GM23248 (cell line): ENCODE measurements around the gene COX5A. TPM values are rescaled to one million over a fixed set of nuclear protein-coding genes. Genes with fewer than 3 reads are reported as not detected.

Experiments used
- DNase-seq: peaks from one replicate; pipeline ENCODE4 v3.0.0-alpha.2; 2015
- H2AFZ ChIP-seq: fragments of 200-600 bp; sonication (generic); 2 replicates; pipeline ENCODE4 v1.6.1; 2016; ENCODE audit warnings: antibody characterized with exemption
- H3F3A ChIP-seq: fragments of 200-600 bp; sonication (generic); 2 replicates; pipeline ENCODE4 v1.6.1; 2016; ENCODE audit warnings: mild to moderate bottlenecking, antibody characterized with exemption, mixed run types; ENCODE audit not compliant: insufficient read depth
- H3K27ac ChIP-seq: fragments of 200-600 bp; sonication (generic); 2 replicates; pipeline ENCODE4 v1.5.1; 2016; ENCODE audit warnings: mild to moderate bottlenecking
- H3K27me3 ChIP-seq: fragments of 200-600 bp; sonication (generic); replicated peaks from 2 replicates; pipeline ENCODE4 v1.6.1; 2016; ENCODE audit warnings: mild to moderate bottlenecking; ENCODE audit not compliant: insufficient read depth
- H3K36me3 ChIP-seq: fragments of 200-600 bp; sonication (generic); 2 replicates; pipeline ENCODE4 v1.6.1; 2016; ENCODE audit warnings: low read depth, mild to moderate bottlenecking
- H3K4me1 ChIP-seq: fragments of 200-600 bp; sonication (generic); 2 replicates; pipeline ENCODE4 v1.6.1; 2016; ENCODE audit warnings: mild to moderate bottlenecking; ENCODE audit not compliant: insufficient read depth
- H3K4me2 ChIP-seq: fragments of 200-600 bp; sonication (generic); one replicate; pipeline ENCODE4 v1.6.1; 2016; ENCODE audit warnings: mild to moderate bottlenecking; ENCODE audit not compliant: unreplicated experiment
- H3K4me3 ChIP-seq: fragments of 200-600 bp; sonication (generic); 2 replicates; pipeline ENCODE4 v1.5.1; 2016; ENCODE audit warnings: mild to moderate bottlenecking
- H3K79me2 ChIP-seq: fragments of 200-600 bp; sonication (generic); 2 replicates; pipeline ENCODE4 v1.6.1; 2016; ENCODE audit warnings: mild to moderate bottlenecking; ENCODE audit not compliant: insufficient read depth
- H3K9ac ChIP-seq: fragments of 200-600 bp; sonication (generic); 2 replicates; pipeline ENCODE4 v1.6.1; 2016; ENCODE audit warnings: mild to moderate bottlenecking
- H3K9me2 ChIP-seq: fragments of 200-600 bp; sonication (generic); 2 replicates; pipeline ENCODE4 v1.6.1; 2016; ENCODE audit warnings: mixed run types, mild to moderate bottlenecking, moderate library complexity; ENCODE audit not compliant: insufficient read depth
- H3K9me3 ChIP-seq: fragments of 200-600 bp; sonication (generic); one replicate; pipeline ENCODE4 v1.6.1; 2017; ENCODE audit warnings: low read depth
- H4K20me1 ChIP-seq: fragments of 200-600 bp; sonication (generic); 2 replicates; pipeline ENCODE4 v1.6.0; 2016; ENCODE audit not compliant: insufficient read depth
- EZH2 ChIP-seq: fragments of 200-600 bp; sonication (generic); IDR thresholded peaks from 2 replicates; pipeline ENCODE4 v1.6.1; 2018; ENCODE audit warnings: antibody characterized with exemption, mild to moderate bottlenecking; ENCODE audit not compliant: insufficient read depth, poor library complexity, severe bottlenecking
- EZH2phosphoT487 ChIP-seq: fragments of 200-600 bp; sonication (generic); IDR thresholded peaks from 2 replicates; pipeline ENCODE4 v1.6.1; 2018; ENCODE audit warnings: antibody characterized with exemption, moderate library complexity, mild to moderate bottlenecking, low read depth; ENCODE audit not compliant: insufficient read depth
- WGBS, 2 experiments: methylation state at CpG; one replicate each; pipeline ENCODE4 v1.1.6; 2015 to 2017; ENCODE audit warnings: low lambda C conversion rate in 2 of 2, low coverage in 1 of 2; ENCODE audit errors: missing lambda C conversion rate in 2 of 2; 5-methylcytosine and 5-hydroxymethylcytosine counted together
- in situ Hi-C: fragments of 300-500 bp; cut with MboI; formaldehyde crosslinking; loops from 2 replicates; pipeline ENCODE4 v1.15.0; 2020
- polyA plus RNA-seq: library from polyadenylated mRNA; unstranded; fragments of >200 nt; fragmentation: Nextera tagmentation; extraction: Ambion mirVana; gene quantifications from 2 replicates; pipeline ENCODE4 v1.2.1, GENCODE V29; 2016
- total RNA-seq: library from RNA; depleted of rRNA; stranded (reverse); fragments of >200 nt; shearing (Covaris generic); gene quantifications from 2 replicates; pipeline ENCODE4 v1.2.3, GENCODE V29; 2014

COX5A gene
- total and polyA plus RNA-seq, 2 experiments from 2014 or later: 48.2 to 321 TPM

DNA sequence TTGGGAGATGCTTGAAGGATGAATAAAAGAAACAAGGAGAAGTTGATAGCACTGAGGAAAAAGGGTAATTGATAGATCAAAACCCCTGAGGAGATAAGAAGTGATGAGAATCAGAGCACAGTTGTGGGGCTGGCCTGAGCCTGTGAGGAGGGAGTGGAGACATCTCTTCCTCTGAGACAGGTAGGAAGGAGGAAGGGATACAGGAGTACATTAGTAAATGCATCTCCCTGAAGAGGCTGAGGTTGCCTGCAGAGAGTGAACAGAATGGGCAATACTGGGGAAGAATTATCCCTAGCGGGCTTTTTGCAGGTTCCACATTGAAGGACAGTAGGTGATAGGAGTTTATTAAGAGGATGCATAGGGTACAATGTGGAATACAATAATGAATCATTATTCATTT is 40.2 kb upstream of the COX5A start:
- H3K4me1 ChIP-seq: no peaks in the 10 kb centered on the region
- peaks cover 9% of the 10 kb centered on the region for H3F3A ChIP-seq
- WGBS, 2 experiments: 89 to 100% methylated on average over 1 of the region's 1 CpG
- H4K20me1 ChIP-seq: no peaks in the 10 kb centered on the region
- H3K79me2 ChIP-seq: no peaks in the 10 kb centered on the region
- DNase-seq: no peak
- no peaks in the 10 kb centered on the region for H3K9me2 ChIP-seq
- no peak overlapping the region for H3K4me3 ChIP-seq
- H3K9me3 ChIP-seq: no peaks in the 10 kb centered on the region
- no peaks in the 10 kb centered on the region for H3K27me3 ChIP-seq
- no peak overlapping the region for H3K4me2 ChIP-seq
- in situ Hi-C loops: no loop called here
- no peak overlapping the region for H2AFZ ChIP-seq
- H3K36me3 ChIP-seq: no peaks in the 10 kb centered on the region
- H3K27ac ChIP-seq: no peak overlapping the region; the same call in 1 of the 2 replicates
- H3K9ac ChIP-seq: no peak overlapping the region
- TF ChIP-seq EZH2: no peak
- no peak for TF ChIP-seq EZH2phosphoT487

DNA sequence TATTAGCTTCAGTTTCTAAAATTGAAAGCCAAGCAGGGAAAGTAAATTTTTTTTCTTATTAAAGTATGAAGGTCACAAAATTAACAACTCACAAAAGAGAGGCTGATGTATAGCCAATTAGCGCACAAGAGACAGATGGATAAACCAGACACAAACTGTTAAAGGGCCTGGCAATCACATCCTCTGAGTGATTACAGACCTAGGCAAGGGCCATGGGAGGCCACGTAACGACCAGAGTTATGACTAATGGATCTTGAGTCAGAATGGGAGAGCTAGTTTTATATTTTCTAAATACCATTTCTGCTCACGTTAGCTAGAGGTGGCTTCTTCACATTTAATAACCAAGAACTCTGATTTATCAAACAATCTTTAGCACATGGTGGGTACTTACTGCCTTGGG is 39.7 kb upstream of the COX5A start:
- Histone ChIP-seq H3K9ac (no peak overlapping the region), H3K4me1 (no peaks in the 10 kb centered on the region), H3K4me2 (no peak overlapping the region), H3K27me3 (no peaks in the 10 kb centered on the region), H2AFZ (no peak overlapping the region), H3F3A (peaks cover 9% of the 10 kb centered on the region), H3K9me3 (no peaks in the 10 kb centered on the region), H4K20me1 (no peaks in the 10 kb centered on the region), H3K36me3 (no peaks in the 10 kb centered on the region), H3K4me3 (no peak overlapping the region), H3K79me2 (no peaks in the 10 kb centered on the region), H3K27ac (no peak overlapping the region; the same call in 1 of the 2 replicates), H3K9me2 (no peaks in the 10 kb centered on the region)
- WGBS, 2 experiments: 15 to 19% methylated on average over 4 of the region's 4 CpGs
- in situ Hi-C loops: no loop called here
- DNase-seq: peak; percentile 64
- TF ChIP-seq EZH2 (no peak), EZH2phosphoT487 (no peak)

DNA sequence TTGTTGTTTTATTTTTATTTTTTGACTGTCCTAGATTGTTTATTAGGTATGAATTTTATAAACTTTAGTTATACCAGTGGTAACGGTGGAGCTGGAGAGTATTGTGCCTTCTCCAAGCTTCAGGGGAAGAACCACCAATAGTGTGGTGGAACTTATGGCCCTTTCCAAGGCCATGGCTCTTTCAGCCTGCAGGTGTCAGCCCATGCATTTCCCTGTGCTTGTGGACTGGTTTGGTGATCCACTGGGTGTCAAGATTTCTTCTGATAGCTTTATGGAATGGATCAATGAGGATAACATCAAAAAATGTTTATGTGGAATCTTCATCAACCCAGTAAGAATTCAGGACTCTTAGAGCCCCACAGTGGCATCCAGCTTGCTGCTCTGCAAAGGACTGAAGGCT is 38.3 kb upstream of the COX5A start:
- no peaks in the 10 kb centered on the region for H3K4me1 ChIP-seq
- no peak for TF ChIP-seq EZH2
- no peak for TF ChIP-seq EZH2phosphoT487
- no peak for DNase-seq
- no peak overlapping the region for H2AFZ ChIP-seq
- in situ Hi-C loops: no loop called here
- no peaks in the 10 kb centered on the region for H3K79me2 ChIP-seq
- no peaks in the 10 kb centered on the region for H3K27me3 ChIP-seq
- H3K27ac ChIP-seq: no peak overlapping the region
- no peak overlapping the region for H3K9ac ChIP-seq
- no peaks in the 10 kb centered on the region for H4K20me1 ChIP-seq
- H3K4me3 ChIP-seq: no peak overlapping the region
- 0 to 8% methylated on average over 1 of the region's 1 CpG for WGBS, 2 experiments
- no peaks in the 10 kb centered on the region for H3K9me2 ChIP-seq
- H3K4me2 ChIP-seq: no peak overlapping the region
- H3K9me3 ChIP-seq: no peaks in the 10 kb centered on the region
- H3K36me3 ChIP-seq: no peaks in the 10 kb centered on the region
- peaks cover 9% of the 10 kb centered on the region for H3F3A ChIP-seq

DNA sequence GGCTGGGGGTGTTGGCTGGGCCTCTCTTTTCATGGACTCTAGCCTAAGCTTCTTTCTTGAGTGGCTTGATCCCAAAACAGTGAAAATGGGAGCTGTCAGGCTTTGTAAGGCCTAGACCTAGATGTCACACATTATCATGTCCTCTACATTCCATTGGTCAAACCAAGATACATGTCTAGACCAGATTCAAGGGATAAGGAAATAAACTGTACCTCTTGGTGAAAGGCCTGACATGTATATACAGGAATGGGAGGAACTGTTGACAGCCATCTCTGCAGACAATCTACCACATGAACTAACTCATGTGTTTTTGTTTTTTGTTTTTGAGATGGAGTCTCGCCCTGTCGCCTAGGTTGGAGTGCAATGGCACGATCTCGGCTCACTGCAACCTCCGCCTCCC is 29.8 kb upstream of the COX5A start:
- in situ Hi-C loops: no loop called here
- Histone ChIP-seq H2AFZ (no peak overlapping the region), H3K4me3 (no peak overlapping the region), H3F3A (no peaks in the 10 kb centered on the region), H4K20me1 (no peaks in the 10 kb centered on the region), H3K27me3 (no peaks in the 10 kb centered on the region), H3K9me3 (no peaks in the 10 kb centered on the region), H3K4me2 (no peak overlapping the region), H3K79me2 (no peaks in the 10 kb centered on the region), H3K27ac (no peak overlapping the region), H3K4me1 (peaks cover 7% of the 10 kb centered on the region; the same call in 1 of the 2 replicates), H3K36me3 (no peaks in the 10 kb centered on the region), H3K9me2 (no peaks in the 10 kb centered on the region), H3K9ac (no peak overlapping the region)
- 83 to 90% methylated on average over 5 of the region's 5 CpGs for WGBS, 2 experiments
- no peak for DNase-seq
- TF ChIP-seq EZH2: no peak
- no peak for TF ChIP-seq EZH2phosphoT487

GRCh38 chr15:74964794-74965193 is 26.9 kb upstream of the COX5A start:
- Histone ChIP-seq H3K4me2 (no peak overlapping the region), H3K9ac (no peak overlapping the region), H3K27me3 (no peaks in the 10 kb centered on the region), H3K4me1 (peaks cover 7% of the 10 kb centered on the region; the same call in 1 of the 2 replicates), H2AFZ (no peak overlapping the region), H3F3A (no peaks in the 10 kb centered on the region), H3K4me3 (no peak overlapping the region), H3K27ac (no peak overlapping the region), H4K20me1 (no peaks in the 10 kb centered on the region), H3K36me3 (no peaks in the 10 kb centered on the region), H3K9me2 (no peaks in the 10 kb centered on the region), H3K9me3 (no peaks in the 10 kb centered on the region), H3K79me2 (no peaks in the 10 kb centered on the region)
- TF ChIP-seq EZH2 (no peak), EZH2phosphoT487 (no peak)
- 9 to 12% methylated on average over 3 of the region's 3 CpGs for WGBS, 2 experiments
- peak; percentile 52 for DNase-seq
- in situ Hi-C loops: no loop called here
